Activated CD8-positive, alpha-beta memory T cell treated with anti-CD3 and anti-CD28 coated beads, Interleukin-2, amount 10 ng/mL, durations not matched to agents 7 days and 5 days (primary cell): ENCODE data around the gene PAX3. TPM values are rescaled to one million over a fixed set of nuclear protein-coding genes. Genes with fewer than 3 reads are reported as not detected.

ENCODE experiments used
- ATAC-seq: fragments of 150-1000 bp; cut with Tn5 transposase; one replicate; pipeline ENCODE4 v1.10.0; 2021; ENCODE audit warnings: moderate library complexity
- CTCF ChIA-PET: fragments of 350-600 bp; sonication (Branson Sonifier 250); formaldehyde crosslinking; loops from one replicate; lab custom pipeline; 2021; ENCODE audit warnings: antibody characterized with exemption; lab: Charles Lee
- DNase-seq: peaks from one replicate; pipeline ENCODE4 v3.0.0-alpha.2; 2020
- H3K27ac Mint-ChIP-seq: one replicate; pipeline ENCODE4 v1.8.0; 2021; ENCODE audit warnings: mild to moderate bottlenecking, mixed read lengths
- H3K27me3 Mint-ChIP-seq: one replicate; pipeline ENCODE4 v1.8.0; 2021; ENCODE audit warnings: mixed read lengths
- H3K36me3 Mint-ChIP-seq: one replicate; pipeline ENCODE4 v1.8.0; 2021; ENCODE audit warnings: mild to moderate bottlenecking, mixed read lengths
- H3K4me1 Mint-ChIP-seq: one replicate; pipeline ENCODE4 v1.8.0; 2021; ENCODE audit warnings: mixed read lengths
- H3K4me3 Mint-ChIP-seq: one replicate; pipeline ENCODE4 v1.8.0; 2021; ENCODE audit warnings: mild to moderate bottlenecking, moderate library complexity, mixed read lengths
- H3K9me3 Mint-ChIP-seq: one replicate; pipeline ENCODE4 v1.8.0; 2022; ENCODE audit warnings: low read depth, mixed read lengths
- total RNA-seq, 2 experiments: library from RNA; stranded (reverse); gene quantifications; one replicate each; pipeline ENCODE4 v1.2.3, GENCODE V29; 2021

The PAX3 gene
- not detected for total RNA-seq

DNA sequence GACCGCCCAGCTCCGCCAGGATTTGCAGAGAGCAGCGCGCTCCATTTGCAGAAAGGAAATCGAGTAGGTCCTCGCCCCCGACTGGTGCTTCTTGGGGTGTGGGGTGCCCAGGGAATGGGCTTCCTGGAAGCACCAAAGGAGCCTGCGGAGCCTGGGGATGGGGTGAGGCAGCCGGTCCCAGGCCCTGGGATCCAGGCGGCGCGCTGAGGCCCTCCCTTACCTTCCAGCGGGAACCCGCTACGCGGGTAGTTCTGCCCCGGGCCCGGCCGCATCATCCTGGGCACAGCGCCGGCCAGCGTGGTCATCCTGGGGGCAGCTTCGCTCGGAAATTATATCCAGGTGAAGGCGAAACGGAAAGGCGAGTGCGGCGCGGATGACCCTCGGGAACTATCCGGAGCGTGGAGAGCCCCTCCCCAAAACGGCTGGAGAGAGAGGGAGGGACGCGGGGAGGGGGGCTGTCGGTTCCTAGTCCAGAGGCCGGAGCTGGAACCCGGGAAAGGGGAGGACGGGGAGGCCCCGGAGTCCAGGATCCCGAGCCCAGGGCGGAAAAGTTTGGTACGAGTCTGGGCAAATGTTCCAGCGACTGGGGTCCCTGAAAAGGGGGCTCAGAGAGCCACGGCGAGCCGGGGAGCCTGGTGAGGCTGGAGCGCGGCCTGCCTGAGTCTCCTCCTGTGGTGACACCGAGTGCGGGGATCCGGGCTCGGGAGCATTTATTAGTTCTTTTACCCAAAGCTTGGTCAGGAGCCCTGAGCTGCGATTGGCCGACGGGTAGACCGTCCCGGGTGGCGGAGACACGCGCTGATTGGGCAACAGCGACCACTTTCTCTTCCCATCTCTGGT, at the start of gene PAX3:
PAX3 (minus strand) TSS at position 688 of the 840 bp plus-strand sequence; CDS start at position 305, 383 bp downstream.
- Mint-ChIP-seq H3K27me3 (peaks cover 96% of the 10 kb centered on the region), H3K36me3 (peaks cover 7% of the 10 kb centered on the region), H3K4me3 (peak within 1 kb of the TSS; percentile 5), H3K4me1 (peaks cover 18% of the 10 kb centered on the region), H3K27ac (peak within 1 kb of the TSS; percentile 21), H3K9me3 (peaks cover 4% of the 10 kb centered on the region)
- no peak for DNase-seq
- CTCF ChIA-PET: no interaction called here
- no peak for ATAC-seq

DNA sequence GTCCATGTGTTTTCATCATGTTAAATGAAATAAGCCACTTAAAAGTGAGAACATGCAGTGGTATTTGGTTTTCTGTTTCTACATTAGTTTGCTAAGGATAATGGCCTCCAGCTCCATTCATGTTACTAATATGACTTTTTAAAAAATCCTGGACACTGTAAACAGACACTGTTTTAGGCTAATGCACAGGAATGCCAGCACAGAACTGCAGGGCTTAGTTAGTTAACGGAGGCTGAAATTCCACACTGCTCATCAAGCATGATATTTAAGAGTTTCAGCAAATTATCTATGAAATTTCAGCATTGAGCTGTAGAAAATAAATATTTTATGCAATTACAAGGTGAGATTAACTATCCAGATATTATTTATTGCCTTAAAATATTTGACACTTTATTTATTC, 42.5 kb upstream of the PAX3 start:
- DNase-seq (no peak), ATAC-seq (no peak)
- H3K4me1 Mint-ChIP-seq: no peaks in the 10 kb centered on the region
- no peak overlapping the region for H3K4me3 Mint-ChIP-seq
- no peaks in the 10 kb centered on the region for H3K36me3 Mint-ChIP-seq
- H3K27me3 Mint-ChIP-seq: peaks cover 2% of the 10 kb centered on the region
- CTCF ChIA-PET: no interaction called here
- no peak overlapping the region for H3K27ac Mint-ChIP-seq
- H3K9me3 Mint-ChIP-seq: no peaks in the 10 kb centered on the region

GRCh38 chr2:222338374-222338773, 39.6 kb upstream of the PAX3 start:
- Mint-ChIP-seq H3K27me3 (peaks cover 2% of the 10 kb centered on the region), H3K27ac (no peak overlapping the region), H3K4me3 (no peak overlapping the region), H3K36me3 (no peaks in the 10 kb centered on the region), H3K9me3 (no peaks in the 10 kb centered on the region), H3K4me1 (no peaks in the 10 kb centered on the region)
- ATAC-seq (no peak), DNase-seq (no peak)
- CTCF ChIA-PET: no interaction called here

- Mint-ChIP-seq H3K4me3 (no peak overlapping the region), H3K9me3 (no peaks in the 10 kb centered on the region), H3K36me3 (no peaks in the 10 kb centered on the region), H3K27ac (no peak overlapping the region), H3K4me1 (no peaks in the 10 kb centered on the region), H3K27me3 (peaks cover 2% of the 10 kb centered on the region)
- CTCF ChIA-PET: no interaction called here
- DNase-seq (no peak), ATAC-seq (no peak)
These were observed 38.1 kb upstream of the PAX3 start for GRCh38 chr2:222336931-222337330.

GRCh38 chr2:222336442-222336841, 37.6 kb upstream of the PAX3 start:
- H3K27me3 Mint-ChIP-seq: peaks cover 2% of the 10 kb centered on the region
- CTCF ChIA-PET: no interaction called here
- DNase-seq: no peak
- H3K36me3 Mint-ChIP-seq: no peaks in the 10 kb centered on the region
- ATAC-seq: no peak
- no peaks in the 10 kb centered on the region for H3K4me1 Mint-ChIP-seq
- no peaks in the 10 kb centered on the region for H3K9me3 Mint-ChIP-seq
- no peak overlapping the region for H3K27ac Mint-ChIP-seq
- H3K4me3 Mint-ChIP-seq: no peak overlapping the region

DNA sequence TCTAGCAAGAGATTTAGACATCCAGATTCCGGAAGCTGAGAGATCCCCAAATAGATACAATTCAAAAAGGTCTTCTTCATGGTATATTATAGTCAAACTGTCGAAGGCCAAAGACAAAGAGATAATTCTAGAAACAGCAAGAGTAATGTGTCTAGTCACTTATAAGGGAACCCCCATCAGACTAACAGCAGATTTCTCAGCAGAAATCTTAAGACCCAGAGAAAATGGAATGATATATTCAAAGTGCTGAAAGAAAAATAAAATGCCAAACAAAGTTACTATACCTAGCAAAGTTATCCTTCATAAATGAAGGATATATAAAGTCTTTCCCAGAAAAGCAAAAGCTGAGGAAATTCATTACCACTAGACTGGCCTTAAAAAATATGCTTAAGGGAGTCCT, 36.1 kb upstream of the PAX3 start:
- Mint-ChIP-seq H3K27ac (no peak overlapping the region), H3K9me3 (no peaks in the 10 kb centered on the region), H3K36me3 (no peaks in the 10 kb centered on the region), H3K4me3 (no peak overlapping the region), H3K27me3 (peaks cover 2% of the 10 kb centered on the region), H3K4me1 (no peaks in the 10 kb centered on the region)
- DNase-seq: no peak
- ATAC-seq: no peak
- CTCF ChIA-PET: no interaction called here

DNA sequence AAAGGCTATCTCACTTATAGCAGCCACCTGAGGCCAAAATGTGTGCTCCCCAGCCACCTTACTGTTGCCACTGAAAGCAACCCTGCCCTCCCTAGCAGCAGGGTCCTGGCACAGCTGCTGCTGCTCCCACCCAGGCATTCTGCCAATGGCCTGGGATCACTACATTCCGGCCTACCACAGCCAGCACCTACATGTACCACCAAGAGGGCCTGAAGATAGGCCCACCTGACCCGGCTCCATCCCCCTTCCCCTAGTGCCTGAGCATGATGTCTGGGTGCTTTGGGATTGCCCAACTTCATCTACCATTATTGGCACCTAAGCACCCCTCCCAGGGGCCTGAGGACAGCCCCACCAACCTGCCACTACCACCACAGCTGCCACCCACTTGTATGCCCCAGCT, 34.6 kb upstream of the PAX3 start:
- ATAC-seq: no peak
- Mint-ChIP-seq H3K4me3 (no peak overlapping the region), H3K27me3 (no peaks in the 10 kb centered on the region), H3K4me1 (no peaks in the 10 kb centered on the region), H3K9me3 (no peaks in the 10 kb centered on the region), H3K27ac (no peak overlapping the region), H3K36me3 (no peaks in the 10 kb centered on the region)
- CTCF ChIA-PET: no interaction called here
- no peak for DNase-seq

DNA sequence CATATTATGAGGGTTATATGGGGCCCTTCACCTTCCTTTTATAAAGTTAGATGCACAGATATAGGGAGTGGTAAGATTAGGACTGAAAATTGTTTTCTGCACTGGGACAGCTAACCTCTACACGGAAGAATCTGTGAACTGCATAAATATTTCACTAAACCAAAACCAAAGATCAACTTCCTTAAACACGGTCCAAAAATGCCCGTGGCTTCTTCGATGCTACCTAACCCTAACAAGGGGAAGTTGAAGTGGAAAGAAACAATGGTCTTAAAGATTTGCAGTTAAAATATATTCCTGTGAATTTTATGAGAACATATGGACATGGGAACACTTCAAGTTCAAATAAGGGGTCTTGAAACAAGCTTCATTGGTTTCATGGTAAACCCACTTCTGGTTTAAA, 33.3 kb upstream of the PAX3 start:
- DNase-seq (no peak), ATAC-seq (no peak)
- H3K4me1 Mint-ChIP-seq: no peaks in the 10 kb centered on the region
- H3K9me3 Mint-ChIP-seq: no peaks in the 10 kb centered on the region
- H3K27ac Mint-ChIP-seq: no peak overlapping the region
- H3K27me3 Mint-ChIP-seq: no peaks in the 10 kb centered on the region
- no peak overlapping the region for H3K4me3 Mint-ChIP-seq
- H3K36me3 Mint-ChIP-seq: no peaks in the 10 kb centered on the region
- CTCF ChIA-PET: no interaction called here

- CTCF ChIA-PET: no interaction called here
- no peaks in the 10 kb centered on the region for H3K27me3 Mint-ChIP-seq
- H3K4me3 Mint-ChIP-seq: no peak overlapping the region
- DNase-seq (no peak), ATAC-seq (no peak)
- no peaks in the 10 kb centered on the region for H3K36me3 Mint-ChIP-seq
- H3K27ac Mint-ChIP-seq: no peak overlapping the region
- H3K4me1 Mint-ChIP-seq: no peaks in the 10 kb centered on the region
- no peaks in the 10 kb centered on the region for H3K9me3 Mint-ChIP-seq
These were observed 32.1 kb upstream of the PAX3 start for GRCh38 chr2:222330910-222331309.

DNA sequence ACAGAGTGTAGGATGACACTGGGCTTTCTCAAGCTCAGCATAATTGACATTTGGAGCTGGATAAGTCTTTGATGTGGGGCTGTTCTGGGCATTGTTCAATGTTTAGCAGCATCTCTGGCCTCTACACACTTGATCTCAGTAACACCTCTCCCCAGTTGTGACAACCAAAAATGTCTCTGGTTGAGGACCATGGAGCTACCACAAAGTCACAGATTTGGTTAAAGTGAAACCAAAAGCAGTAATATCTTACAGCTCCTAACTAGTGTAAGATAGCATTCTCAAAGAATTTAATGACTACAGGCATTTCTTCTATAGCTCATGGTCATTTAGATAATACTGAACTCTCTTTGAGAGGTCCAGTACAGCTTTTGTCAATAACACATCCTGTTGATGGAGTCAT, 23.4 kb upstream of the PAX3 start:
- DNase-seq: no peak
- Mint-ChIP-seq H3K36me3 (peaks cover 1% of the 10 kb centered on the region), H3K27me3 (peaks cover 41% of the 10 kb centered on the region), H3K4me3 (no peak overlapping the region), H3K27ac (no peak overlapping the region), H3K9me3 (no peaks in the 10 kb centered on the region), H3K4me1 (peaks cover 12% of the 10 kb centered on the region)
- ATAC-seq: no peak
- CTCF ChIA-PET: interaction anchor here (1.0 kb wide), 1 partner anchor 75 kb away, joined by 3 read pairs; no protein-coding TSS in a partner anchor

- Mint-ChIP-seq H3K4me1 (peaks cover 12% of the 10 kb centered on the region), H3K36me3 (peaks cover 1% of the 10 kb centered on the region), H3K4me3 (peak overlapping the region; percentile 28), H3K27ac (peak overlapping the region; percentile 15), H3K27me3 (peaks cover 55% of the 10 kb centered on the region), H3K9me3 (no peaks in the 10 kb centered on the region)
- CTCF ChIA-PET: interaction anchor here (1.3 kb wide), 1 partner anchor 250 kb away, joined by 4 read pairs; no protein-coding TSS in a partner anchor
- no peak for DNase-seq
- no peak for ATAC-seq
These were observed 21.9 kb upstream of the PAX3 start for GRCh38 chr2:222320436-222321395.

DNA sequence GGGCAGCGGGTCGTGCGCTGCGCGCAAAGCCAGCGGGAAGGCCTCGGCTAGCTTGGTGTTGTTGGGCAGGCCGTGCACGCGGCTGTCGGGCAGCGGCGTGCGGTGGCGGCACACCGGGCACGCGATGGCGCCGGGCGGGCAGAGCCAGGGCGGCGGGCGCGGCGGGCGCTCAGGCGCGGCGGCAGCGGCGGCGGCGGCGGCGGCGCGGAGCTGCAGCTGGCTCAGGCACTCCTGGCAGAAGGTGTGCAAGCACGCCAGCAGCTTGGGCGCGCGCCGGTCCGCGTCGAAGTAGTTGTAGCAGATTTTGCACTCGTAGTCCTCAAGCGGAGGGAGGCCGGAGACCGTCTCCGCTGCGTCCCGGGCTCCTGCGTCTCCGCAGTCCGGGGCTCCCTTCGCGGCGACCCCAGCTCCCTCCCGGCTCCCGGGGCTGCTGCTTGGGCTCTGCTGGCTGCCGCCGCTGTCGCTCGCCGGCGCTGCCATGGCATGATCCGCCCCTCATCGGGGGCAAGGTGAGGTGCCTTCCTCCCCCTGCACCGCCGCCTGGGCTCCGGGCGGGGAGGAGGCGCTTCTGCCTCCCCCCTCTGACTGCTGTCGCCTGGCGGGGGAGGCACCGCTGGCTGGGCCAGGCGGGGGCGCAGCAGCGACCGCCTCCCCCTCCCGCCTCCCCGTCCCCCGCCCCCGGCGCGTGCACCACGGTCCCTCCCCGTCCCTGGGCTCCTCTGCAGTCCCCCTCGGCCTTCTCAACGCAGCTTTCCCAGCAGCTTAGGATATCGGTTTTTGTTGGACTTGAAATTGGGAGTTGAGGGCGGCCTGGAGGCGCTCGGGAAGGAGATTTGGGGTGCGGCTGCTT, 21.0 kb upstream of the PAX3 start:
- no peak for DNase-seq
- Mint-ChIP-seq H3K4me3 (no peak overlapping the region), H3K27me3 (peaks cover 59% of the 10 kb centered on the region), H3K27ac (no peak overlapping the region), H3K36me3 (peaks cover 1% of the 10 kb centered on the region), H3K4me1 (peaks cover 12% of the 10 kb centered on the region), H3K9me3 (no peaks in the 10 kb centered on the region)
- peak; percentile 34 for ATAC-seq
- CTCF ChIA-PET: interaction anchor here (0.6 to 1.3 kb wide), 3 partner anchors 24 to 251 kb away, joined by 3 to 4 read pairs (median 4); no protein-coding TSS in a partner anchor
